Endothelial cell (in vitro differentiated cells): ENCODE data around the gene RGS7. TPM values are rescaled to one million over a fixed set of nuclear protein-coding genes. Genes with fewer than 3 reads are reported as not detected.

Experiments used
- DNase-seq: peaks from one replicate; pipeline ENCODE4 v3.0.0; 2021; ENCODE audit warnings: low spot score
- H3K27ac Mint-ChIP-seq: one replicate; pipeline ENCODE4 v1.8.0; 2021; ENCODE audit warnings: mixed read lengths, inconsistent platforms; ENCODE audit not compliant: unreplicated experiment
- H3K27me3 Mint-ChIP-seq: one replicate; pipeline ENCODE4 v1.8.0; 2021; ENCODE audit warnings: mild to moderate bottlenecking, moderate library complexity, mixed read lengths, inconsistent platforms; ENCODE audit not compliant: unreplicated experiment
- H3K36me3 Mint-ChIP-seq: one replicate; pipeline ENCODE4 v1.8.0; 2021; ENCODE audit warnings: mild to moderate bottlenecking, low read depth, mixed read lengths, inconsistent platforms; ENCODE audit not compliant: unreplicated experiment
- H3K4me1 Mint-ChIP-seq: one replicate; pipeline ENCODE4 v1.8.0; 2021; ENCODE audit warnings: mild to moderate bottlenecking, mixed read lengths, inconsistent platforms; ENCODE audit not compliant: unreplicated experiment
- H3K4me3 Mint-ChIP-seq: one replicate; pipeline ENCODE4 v1.8.0; 2021; ENCODE audit warnings: mild to moderate bottlenecking, mixed read lengths, inconsistent platforms; ENCODE audit not compliant: unreplicated experiment
- H3K9me3 Mint-ChIP-seq: one replicate; pipeline ENCODE4 v1.8.0; 2021; ENCODE audit warnings: mixed read lengths, inconsistent platforms; ENCODE audit not compliant: unreplicated experiment
- total RNA-seq: library from RNA; stranded (reverse); fragmentation: NEBNext Ultra II Directional; extraction: Animal tissue kit (Norgen Biotek cat#: 25700); gene quantifications from one replicate; pipeline ENCODE4 v1.2.1, GENCODE V29; 2021; ENCODE audit not compliant: unreplicated experiment
- TF ChIP-seq, protein P1 (sequence below): fragments of 200-600 bp; sonication (generic); IDR thresholded peaks from one replicate; pipeline ENCODE4 v1.5.0; 2021; ENCODE audit warnings: antibody characterized with exemption; ENCODE audit not compliant: unreplicated experiment

The RGS7 gene
- total RNA-seq, 1 donor from 2014 or later = 1.4 TPM

GRCh38 chr1:241263346-241263745 lies 93.7 kb downstream of the RGS7 start:
- Mint-ChIP-seq H3K4me1 (peaks cover 5% of the 10 kb centered on the region), H3K9me3 (no peaks in the 10 kb centered on the region), H3K27ac (no peak overlapping the region), H3K36me3 (no peaks in the 10 kb centered on the region), H3K4me3 (no peak overlapping the region), H3K27me3 (no peaks in the 10 kb centered on the region)
- DNase-seq = no peak
- TF ChIP-seq, protein P1, sequence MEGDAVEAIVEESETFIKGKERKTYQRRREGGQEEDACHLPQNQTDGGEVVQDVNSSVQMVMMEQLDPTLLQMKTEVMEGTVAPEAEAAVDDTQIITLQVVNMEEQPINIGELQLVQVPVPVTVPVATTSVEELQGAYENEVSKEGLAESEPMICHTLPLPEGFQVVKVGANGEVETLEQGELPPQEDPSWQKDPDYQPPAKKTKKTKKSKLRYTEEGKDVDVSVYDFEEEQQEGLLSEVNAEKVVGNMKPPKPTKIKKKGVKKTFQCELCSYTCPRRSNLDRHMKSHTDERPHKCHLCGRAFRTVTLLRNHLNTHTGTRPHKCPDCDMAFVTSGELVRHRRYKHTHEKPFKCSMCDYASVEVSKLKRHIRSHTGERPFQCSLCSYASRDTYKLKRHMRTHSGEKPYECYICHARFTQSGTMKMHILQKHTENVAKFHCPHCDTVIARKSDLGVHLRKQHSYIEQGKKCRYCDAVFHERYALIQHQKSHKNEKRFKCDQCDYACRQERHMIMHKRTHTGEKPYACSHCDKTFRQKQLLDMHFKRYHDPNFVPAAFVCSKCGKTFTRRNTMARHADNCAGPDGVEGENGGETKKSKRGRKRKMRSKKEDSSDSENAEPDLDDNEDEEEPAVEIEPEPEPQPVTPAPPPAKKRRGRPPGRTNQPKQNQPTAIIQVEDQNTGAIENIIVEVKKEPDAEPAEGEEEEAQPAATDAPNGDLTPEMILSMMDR = no peak

DNA sequence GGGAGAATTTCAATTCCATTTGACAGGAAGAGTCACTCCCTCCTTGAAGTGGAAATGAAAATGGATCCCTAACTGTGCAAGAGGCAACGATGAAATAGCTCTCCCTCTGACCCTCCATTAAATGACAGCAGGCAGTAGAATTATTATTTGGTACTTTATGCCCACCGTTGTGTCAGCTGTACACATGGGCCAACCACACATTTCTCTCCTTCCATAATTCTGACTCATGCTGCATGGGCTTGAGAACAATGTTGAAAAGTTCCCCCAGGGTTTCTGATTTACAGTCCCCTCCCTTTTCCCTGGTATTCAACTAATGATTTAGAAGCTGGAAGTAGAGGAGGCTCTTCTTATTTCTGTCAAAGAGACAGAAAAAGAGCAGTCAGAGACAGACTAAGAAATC lies 103.5 kb downstream of the RGS7 start:
- Mint-ChIP-seq H3K4me3 (peak overlapping the region; percentile 42), H3K27ac (no peak overlapping the region), H3K9me3 (no peaks in the 10 kb centered on the region), H3K27me3 (peaks cover 1% of the 10 kb centered on the region), H3K36me3 (no peaks in the 10 kb centered on the region), H3K4me1 (peaks cover 12% of the 10 kb centered on the region)
- TF ChIP-seq, protein P1 = no peak
- DNase-seq = no peak

GRCh38 chr1:241250465-241250864 lies 106.5 kb downstream of the RGS7 start:
- H3K27ac Mint-ChIP-seq = no peak overlapping the region
- H3K4me3 Mint-ChIP-seq = no peak overlapping the region
- TF ChIP-seq, protein P1 = no peak
- H3K27me3 Mint-ChIP-seq = peaks cover 1% of the 10 kb centered on the region
- no peak for DNase-seq
- peaks cover 8% of the 10 kb centered on the region for H3K4me1 Mint-ChIP-seq
- H3K9me3 Mint-ChIP-seq = no peaks in the 10 kb centered on the region
- H3K36me3 Mint-ChIP-seq = no peaks in the 10 kb centered on the region

- Mint-ChIP-seq H3K4me1 (no peaks in the 10 kb centered on the region), H3K27ac (no peak overlapping the region), H3K4me3 (no peak overlapping the region), H3K27me3 (peaks cover 4% of the 10 kb centered on the region), H3K36me3 (no peaks in the 10 kb centered on the region), H3K9me3 (no peaks in the 10 kb centered on the region)
- TF ChIP-seq, protein P1 = no peak
- no peak for DNase-seq
Measured at GRCh38 chr1:241240069-241240468, 116.9 kb downstream of the RGS7 start.

- Mint-ChIP-seq H3K4me3 (no peak overlapping the region), H3K27me3 (peaks cover 2% of the 10 kb centered on the region), H3K27ac (no peak overlapping the region), H3K4me1 (no peaks in the 10 kb centered on the region), H3K36me3 (no peaks in the 10 kb centered on the region), H3K9me3 (no peaks in the 10 kb centered on the region)
- no peak for DNase-seq
- TF ChIP-seq, protein P1 = no peak
Measured at GRCh38 chr1:241237873-241238272, 119.1 kb downstream of the RGS7 start.
